Ovary (tissue), 9 donors: ENCODE results near the gene CAPRIN1. TPM values are rescaled to one million over a fixed set of nuclear protein-coding genes. Genes with fewer than 3 reads are reported as not detected.

Experiments
- DNase-seq, 5 donors: peaks; one replicate each; pipeline ENCODE4 v3.0.0-alpha.2; 2019 to 2020
- H3K27ac ChIP-seq, 2 donors: fragments of 200-600 bp; one replicate each; pipeline versions ENCODE4 v1.5.1 to v1.8.0; 2019 to 2022
- H3K27me3 ChIP-seq: fragments of 200-600 bp; one replicate; pipeline ENCODE4 v1.8.0; 2022
- H3K36me3 ChIP-seq: fragments of 200-600 bp; sonication (generic); one replicate; pipeline ENCODE4 v1.5.1; 2019
- H3K4me1 ChIP-seq: one replicate; pipeline ENCODE4 v1.8.1; 2013; ENCODE audit warnings: mild to moderate bottlenecking, moderate library complexity; ENCODE audit not compliant: insufficient read depth
- H3K4me3 ChIP-seq: fragments of 200-600 bp; sonication (generic); one replicate; pipeline ENCODE4 v1.5.1; 2017
- H3K9me3 ChIP-seq, 2 donors: fragments of 200-600 bp in 1 of 2; sonication (generic) in 1 of 2; one replicate each; pipeline versions ENCODE4 v1.5.1 to v1.8.1; 2013 to 2019; ENCODE audit warnings: mild to moderate bottlenecking in 1 of 2, moderate library complexity in 1 of 2
- CTCF ChIP-seq, 3 donors: fragments of 450-650 bp in 2 of 3; fragments of 200-600 bp in 1 of 3; IDR thresholded peaks; one replicate each; pipeline versions ENCODE4 v1.5.1 to v1.8.0; 2016 to 2022; ENCODE audit warnings: antibody characterized with exemption in 3 of 3, mild to moderate bottlenecking in 1 of 3
- EP300 ChIP-seq: sonication (generic); formaldehyde crosslinking; IDR thresholded peaks from one replicate; pipeline ENCODE4 v1.6.1; 2017; ENCODE audit warnings: antibody characterized with exemption
- POLR2A ChIP-seq: fragments of 450-650 bp; IDR thresholded peaks from one replicate; pipeline ENCODE4 v1.6.1; 2017; ENCODE audit warnings: antibody characterized with exemption, mild to moderate bottlenecking, moderate library complexity
- WGBS, 3 donors: extraction: QIAGEN DNeasy Blood & Tissue Kit in 1 of 3; methylation state at CpG; one replicate each; pipeline versions ENCODE4 v1.1.5 to v1.1.7; 2013 to 2017; 5-methylcytosine and 5-hydroxymethylcytosine counted together
- intact Hi-C, 4 donors: fragments of 100-400 bp; cut with DNase I; formaldehyde crosslinking; loops; one replicate each; pipeline versions ENCODE4 v1.11.0 to v1.15.1; 2022 to 2023
- polyA plus RNA-seq, 2 donors: library from polyadenylated mRNA; stranded (reverse); fragments of 200-250 nt in 1 of 2; fragments of 350-450 nt in 1 of 2; fragmentation: Illumina TruSeq in 1 of 2; extraction: RNeasy Lipid Tissue Mini Kit (QIAGEN cat#74804) in 1 of 2; gene quantifications; one replicate each; pipeline ENCODE4 v1.2.3, GENCODE V29; 2013 to 2014
- total RNA-seq, 7 donors: library from RNA; depleted of rRNA in 2 of 7; stranded (reverse); fragments of >200 nt in 2 of 7; fragmentation: NEBNext Ultra II Directional in 3 of 7; extraction: Animal tissue kit (Norgen Biotek cat#: 25700) in 3 of 7; gene quantifications; one replicate each; pipeline versions ENCODE4 v1.1.0 to v1.2.4, GENCODE V29; 2016 to 2023
- donor health status: DM: no; HTN: no; CAD: no; lungs with moderate emphysema.
- donor health status: DM: no; HTN: no; CAD: no.
- donor health status: Bipolar disorder and iron deficiency.
- donor health status: DM: yes; HTN: yes; CAD: no.
- donor health status: DM: no; HTN: no; CAD: no.
- donor health status: DM: yes; HTN: yes; CAD: no.

The CAPRIN1 gene
- total and polyA plus RNA-seq, 9 donors = 74.2 to 214 (median 160) TPM

GRCh38 chr11:34034053-34034452 is 17.5 kb upstream of the CAPRIN1 start:
- Histone ChIP-seq H3K4me1 (no peaks in the 10 kb centered on the region), H3K27me3 (no peaks in the 10 kb centered on the region), H3K4me3 (no peak overlapping the region), H3K9me3 (no peaks in the 10 kb centered on the region), H3K36me3 (no peaks in the 10 kb centered on the region), H3K27ac (no peak overlapping the region)
- WGBS, 3 donors = 73 to 82% (median 77%) methylated on average over 6 of the region's 6 CpGs
- no peak for DNase-seq
- TF ChIP-seq CTCF (IDR thresholded peaks at IDR 0.05) (no peak), EP300 (no peak), POLR2A (no peak)
- intact Hi-C loops = no loop called here

- Histone ChIP-seq H3K27me3 (no peaks in the 10 kb centered on the region), H3K9me3 (no peaks in the 10 kb centered on the region), H3K4me3 (no peak overlapping the region), H3K4me1 (no peaks in the 10 kb centered on the region), H3K36me3 (no peaks in the 10 kb centered on the region), H3K27ac (no peak overlapping the region)
- no peak for TF ChIP-seq CTCF (IDR thresholded peaks at IDR 0.05)
- TF ChIP-seq EP300 = no peak
- intact Hi-C loops = no loop called here
- no peak for DNase-seq
- WGBS, 3 donors = 79 to 89% (median 84%) methylated on average over 1 of the region's 1 CpG
Observed at GRCh38 chr11:34036456-34036855, 15.1 kb upstream of the CAPRIN1 start.

- H3K27me3 ChIP-seq = no peaks in the 10 kb centered on the region
- H3K9me3 ChIP-seq = no peaks in the 10 kb centered on the region
- 92 to 100% (median 94%) methylated on average over 2 of the region's 2 CpGs for WGBS, 3 donors
- no peaks in the 10 kb centered on the region for H3K36me3 ChIP-seq
- H3K4me3 ChIP-seq = no peak overlapping the region
- intact Hi-C loops = no loop called here
- H3K4me1 ChIP-seq = no peaks in the 10 kb centered on the region
- no peak for DNase-seq
- H3K27ac ChIP-seq = no peak overlapping the region
- TF ChIP-seq CTCF (IDR thresholded peaks at IDR 0.05) = no peak
- TF ChIP-seq EP300 = no peak
- no peak for TF ChIP-seq POLR2A
Observed at GRCh38 chr11:34037016-34037415, 14.5 kb upstream of the CAPRIN1 start.

- Histone ChIP-seq H3K4me1 (no peaks in the 10 kb centered on the region), H3K36me3 (no peaks in the 10 kb centered on the region), H3K27me3 (no peaks in the 10 kb centered on the region), H3K4me3 (no peak overlapping the region), H3K27ac (no peak overlapping the region), H3K9me3 (no peaks in the 10 kb centered on the region)
- no peak for DNase-seq
- WGBS, 3 donors = 89 to 97% (median 92%) methylated on average over 11 of the region's 11 CpGs
- intact Hi-C loops = no loop called here
- TF ChIP-seq CTCF (IDR thresholded peaks at IDR 0.05) = no peak
- TF ChIP-seq EP300 = no peak
- no peak for TF ChIP-seq POLR2A
Observed at GRCh38 chr11:34040571-34040970, 11.0 kb upstream of the CAPRIN1 start.
